ENCODE measurements around the gene ZNF462. TPM values are rescaled to one million over a fixed set of nuclear protein-coding genes. Genes with fewer than 3 reads are reported as not detected.
A peak's percentile ranks its signal among the peaks of the same experiment; 100 is the strongest.

ZNF462 gene
- total RNA-seq, 1 donor from 2014 or later: 98.3 TPM

- Mint-ChIP-seq H3K4me3 (ENCODE audit: unreplicated experiment) (no peak overlapping the region), H3K36me3 (ENCODE audit: low read depth, unreplicated experiment) (peaks cover 23% of the 10 kb centered on the region), H3K27me3 (ENCODE audit: unreplicated experiment) (peaks cover 13% of the 10 kb centered on the region), H3K27ac (ENCODE audit: unreplicated experiment) (no peak overlapping the region), H3K9me3 (ENCODE audit: unreplicated experiment) (no peaks in the 10 kb centered on the region), H3K4me1 (ENCODE audit: unreplicated experiment) (peaks cover 58% of the 10 kb centered on the region)
- TF ChIP-seq CTCF (IDR thresholded peaks at IDR 0.05; ENCODE audit: unreplicated experiment): no peak
- DNase-seq (ENCODE audit: low spot score): no peak
Measured at GRCh38 chr9:106966481-106966880, 103.5 kb downstream of the ZNF462 start.

- Mint-ChIP-seq H3K36me3 (ENCODE audit: low read depth, unreplicated experiment) (peaks cover 34% of the 10 kb centered on the region), H3K9me3 (ENCODE audit: unreplicated experiment) (no peaks in the 10 kb centered on the region), H3K27ac (ENCODE audit: unreplicated experiment) (no peak overlapping the region), H3K4me1 (ENCODE audit: unreplicated experiment) (peaks cover 32% of the 10 kb centered on the region), H3K27me3 (ENCODE audit: unreplicated experiment) (peaks cover 2% of the 10 kb centered on the region), H3K4me3 (ENCODE audit: unreplicated experiment) (no peak overlapping the region)
- DNase-seq (ENCODE audit: low spot score): no peak
- TF ChIP-seq CTCF (IDR thresholded peaks at IDR 0.05; ENCODE audit: unreplicated experiment): no peak
Measured at GRCh38 chr9:106969696-106970095, 106.7 kb downstream of the ZNF462 start.

- H3K27me3 Mint-ChIP-seq (ENCODE audit: unreplicated experiment): peaks cover 3% of the 10 kb centered on the region
- H3K4me3 Mint-ChIP-seq (ENCODE audit: unreplicated experiment): no peak overlapping the region
- no peak for TF ChIP-seq CTCF (IDR thresholded peaks at IDR 0.05; ENCODE audit: unreplicated experiment)
- peak overlapping the region; percentile 81 for H3K27ac Mint-ChIP-seq (ENCODE audit: unreplicated experiment)
- H3K9me3 Mint-ChIP-seq (ENCODE audit: unreplicated experiment): no peaks in the 10 kb centered on the region
- H3K36me3 Mint-ChIP-seq (ENCODE audit: low read depth, unreplicated experiment): peaks cover 31% of the 10 kb centered on the region
- H3K4me1 Mint-ChIP-seq (ENCODE audit: unreplicated experiment): peaks cover 26% of the 10 kb centered on the region
- DNase-seq (ENCODE audit: low spot score): no peak
Measured at GRCh38 chr9:106970219-106970975, 107.4 kb downstream of the ZNF462 start.

- no peak overlapping the region for H3K4me3 Mint-ChIP-seq (ENCODE audit: unreplicated experiment)
- H3K4me1 Mint-ChIP-seq (ENCODE audit: unreplicated experiment): peaks cover 26% of the 10 kb centered on the region
- peaks cover 31% of the 10 kb centered on the region for H3K36me3 Mint-ChIP-seq (ENCODE audit: low read depth, unreplicated experiment)
- no peak overlapping the region for H3K27ac Mint-ChIP-seq (ENCODE audit: unreplicated experiment)
- TF ChIP-seq CTCF (IDR thresholded peaks at IDR 0.05; ENCODE audit: unreplicated experiment): no peak
- DNase-seq (ENCODE audit: low spot score): no peak
- peaks cover 3% of the 10 kb centered on the region for H3K27me3 Mint-ChIP-seq (ENCODE audit: unreplicated experiment)
- no peaks in the 10 kb centered on the region for H3K9me3 Mint-ChIP-seq (ENCODE audit: unreplicated experiment)
Measured at GRCh38 chr9:106970976-106971457, 108.1 kb downstream of the ZNF462 start.

- peaks cover 31% of the 10 kb centered on the region for H3K36me3 Mint-ChIP-seq (ENCODE audit: low read depth, unreplicated experiment)
Measured at GRCh38 chr9:106972082-106972481, 109.1 kb downstream of the ZNF462 start.

More at GRCh38 chr9:106972082-106972481, 109.1 kb downstream of the ZNF462 start:
- TF ChIP-seq CTCF (IDR thresholded peaks at IDR 0.05; ENCODE audit: unreplicated experiment): no peak
- DNase-seq (ENCODE audit: low spot score): no peak
- Mint-ChIP-seq H3K4me1 (ENCODE audit: unreplicated experiment) (peaks cover 18% of the 10 kb centered on the region), H3K27me3 (ENCODE audit: unreplicated experiment) (peaks cover 3% of the 10 kb centered on the region), H3K4me3 (ENCODE audit: unreplicated experiment) (peak overlapping the region; percentile 33), H3K9me3 (ENCODE audit: unreplicated experiment) (no peaks in the 10 kb centered on the region), H3K27ac (ENCODE audit: unreplicated experiment) (no peak overlapping the region)

Measured in endothelial cell (in vitro differentiated cells).